CD4-positive, alpha-beta T cell treated with Interleukin-4 for 1 hour (primary cell): Measurements from ENCODE around the gene KLF8.

Experiments
- DNase-seq, 2 donors: peaks; one replicate each; pipeline ENCODE4 v3.0.0-alpha.2; 2020 to 2022

Gene KLF8

DNA sequence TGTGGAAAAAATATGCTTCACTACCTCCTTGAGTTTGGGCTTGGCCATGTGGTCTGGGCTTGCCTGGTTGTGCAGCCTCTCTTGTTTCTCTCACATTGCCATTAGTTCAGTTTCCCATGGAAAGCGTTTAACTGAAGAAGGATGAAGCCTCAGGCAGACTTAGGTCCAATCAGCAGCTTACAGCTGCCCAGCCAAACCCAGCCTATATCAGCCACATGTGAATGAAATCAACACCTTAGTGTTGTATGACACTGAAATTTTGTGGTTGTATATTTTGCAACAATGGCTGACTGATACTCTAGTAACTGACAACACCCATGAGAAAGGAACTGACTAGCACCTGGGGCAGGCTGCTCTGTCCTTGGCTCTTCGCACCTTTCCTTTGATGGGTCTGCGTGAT lies 81.2 kb downstream of the KLF8 start:
- no peak for DNase-seq

DNA sequence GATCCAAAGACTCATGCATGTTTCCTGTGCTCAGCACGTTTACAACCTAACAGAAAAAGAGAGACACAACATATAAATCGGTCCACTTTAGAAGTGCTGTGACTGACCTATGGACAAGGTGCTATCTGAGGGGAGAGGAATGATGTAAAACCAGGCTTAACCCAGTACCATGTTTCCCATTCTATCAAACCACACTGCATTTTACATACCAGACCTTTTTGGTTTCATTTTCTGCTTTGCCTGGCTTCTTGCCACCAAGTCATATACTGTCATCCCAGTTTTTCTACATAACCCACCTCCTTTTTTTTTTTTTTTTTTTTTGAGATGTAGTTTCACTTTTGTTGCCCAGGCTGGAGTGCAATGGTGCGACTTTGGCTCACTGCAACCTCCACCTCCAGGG lies 82.2 kb downstream of the KLF8 start:
- DNase-seq = peak in 1 of 2 donors; percentile 18

DNA sequence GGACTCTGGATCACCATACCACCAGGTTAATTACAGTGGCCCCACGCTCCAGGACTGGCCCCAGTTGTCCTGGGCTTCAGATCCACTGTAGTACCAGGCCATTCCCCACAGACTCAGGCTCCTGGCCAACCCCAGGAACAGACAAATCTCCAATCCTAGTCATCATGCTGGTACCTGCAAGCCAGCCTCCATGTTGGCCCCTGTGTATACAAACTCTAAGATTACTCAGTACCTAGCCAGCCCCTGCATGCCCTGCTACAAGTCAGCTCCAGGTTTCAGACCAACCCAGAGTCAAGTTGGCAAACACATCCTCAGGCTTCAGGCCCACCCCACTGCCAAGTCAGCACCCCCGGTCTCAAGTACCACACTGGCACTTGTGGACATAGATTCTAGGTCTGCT lies 85.9 kb downstream of the KLF8 start:
- DNase-seq = no peak

DNA sequence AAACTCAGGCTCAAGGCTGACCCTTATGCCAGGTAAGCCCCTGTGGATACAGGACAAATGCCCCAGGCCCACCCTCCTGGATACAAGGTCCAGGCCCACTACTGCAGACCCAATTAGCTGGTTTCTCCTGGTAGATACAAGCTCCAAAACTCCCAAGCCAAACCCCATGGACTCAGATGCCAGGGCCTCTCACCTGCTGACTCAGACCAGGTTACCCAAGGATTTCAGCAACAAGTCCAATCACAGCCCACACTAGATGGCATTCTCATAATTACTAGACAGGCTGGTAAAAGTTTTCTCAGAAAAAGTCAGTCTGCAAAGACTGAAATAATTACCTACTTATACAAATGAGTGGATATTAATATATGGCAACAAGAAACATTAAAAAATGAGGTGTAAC lies 87.0 kb downstream of the KLF8 start:
- DNase-seq = no peak
